H4 (cell line): ENCODE data around the gene ZNF24. TPM values are rescaled to one million over a fixed set of nuclear protein-coding genes. Genes with fewer than 3 reads are reported as not detected.

Experiments used
- DNase-seq: peaks from one replicate; pipeline ENCODE4 v3.0.0-alpha.2; 2015; ENCODE audit warnings: low spot score
- total RNA-seq: library from RNA; depleted of rRNA; stranded (reverse); fragments of >200 nt; shearing (Covaris generic); gene quantifications from 2 replicates; pipeline ENCODE4 v1.2.3, GENCODE V29; 2014; rRNA removed

Gene ZNF24
- total RNA-seq, 1 experiment from 2014 or later, result 35.4 TPM

GRCh38 chr18:35296060-35296459, 48.2 kb downstream of the ZNF24 start:
- no peak for DNase-seq

GRCh38 chr18:35291166-35291565, 53.1 kb downstream of the ZNF24 start:
- DNase-seq, result no peak

GRCh38 chr18:35290094-35290735, 54.0 kb downstream of the ZNF24 start, which contains the start of gene ZSCAN30:
Gene ZSCAN30 (minus strand): TSS chr18:35290229. CDS start chr18:35264352, 25,877 bp downstream.
- DNase-seq, result peak; percentile 92

GRCh38 chr18:35289727-35290093, 54.5 kb downstream of the ZNF24 start:
- no peak for DNase-seq

- DNase-seq, result no peak
These were observed 54.9 kb downstream of the ZNF24 start for GRCh38 chr18:35289293-35289692.

- DNase-seq, result no peak
These were observed 59.4 kb downstream of the ZNF24 start for GRCh38 chr18:35284841-35285240.

- no peak for DNase-seq
These were observed 60.1 kb downstream of the ZNF24 start for GRCh38 chr18:35283923-35284794.

- peak; percentile 22 for DNase-seq
These were observed 61.9 kb downstream of the ZNF24 start for GRCh38 chr18:35282353-35282752.

Other genes with a start within 250 kb of the ZNF24 start
- 8.6 and 9.3 TPM in 2 replicates for gene ZNF397, start 103.4 kb downstream of the ZNF24 start, total RNA-seq
- gene ZSCAN30, start 54.2 kb downstream of the ZNF24 start, total RNA-seq, result 4.8 and 5.3 TPM in 2 replicates
- 1.3 and 3.1 TPM in 2 replicates for gene ZNF396, start 32.9 kb upstream of the ZNF24 start, total RNA-seq
- 3.2 and 4.9 TPM in 2 replicates for gene INO80C, start 153.5 kb upstream of the ZNF24 start, total RNA-seq
- 70.6 and 85.4 TPM in 2 replicates for gene GALNT1, start 237.3 kb upstream of the ZNF24 start, total RNA-seq